CD14-positive monocyte (primary cell): Measurements from ENCODE around the gene TMED1. TPM values are rescaled to one million over a fixed set of nuclear protein-coding genes. Genes with fewer than 3 reads are reported as not detected.

Experiments used
- DNase-seq, 3 donors: peaks; one replicate each; pipeline ENCODE4 v3.0.0-alpha.2; 2011 to 2022
- H2AFZ ChIP-seq: 2 replicates; pipeline ENCODE4 v1.6.0; 2012; ENCODE audit warnings: mild to moderate bottlenecking, low read depth, low read length, inconsistent platforms; ENCODE audit not compliant: insufficient read depth, poor library complexity, severe bottlenecking
- H3K27ac ChIP-seq, 2 donors: 1 replicate in 1 of 2; 2 replicates in 1 of 2; pipeline ENCODE4 v1.5.1; 2012 to 2013; ENCODE audit warnings: low read length in 2 of 2, control low read depth in 1 of 2, inconsistent platforms in 1 of 2, low read depth in 1 of 2, mild to moderate bottlenecking in 1 of 2
- H3K27me3 ChIP-seq, 2 donors: one replicate each; pipeline versions ENCODE4 v1.6.0 to v1.6.1; 2011 to 2013; ENCODE audit warnings: low read length in 2 of 2; ENCODE audit not compliant: control insufficient read depth in 2 of 2, insufficient read depth in 2 of 2
- H3K36me3 ChIP-seq, 2 donors: replicated peaks in 1 of 2; 1 replicate in 1 of 2; 2 replicates in 1 of 2; pipeline versions ENCODE4 v1.5.1 to v1.6.1; 2012 to 2013; ENCODE audit warnings: low read length in 2 of 2, control low read depth in 1 of 2, inconsistent platforms in 1 of 2, mild to moderate bottlenecking in 1 of 2; ENCODE audit not compliant: insufficient read depth in 2 of 2, control insufficient read depth in 1 of 2
- H3K4me1 ChIP-seq, 2 donors: 1 replicate in 1 of 2; 2 replicates in 1 of 2; pipeline versions ENCODE4 v1.5.1 to v1.6.1; 2012 to 2013; ENCODE audit warnings: low read length in 2 of 2, control low read depth in 1 of 2, inconsistent platforms in 1 of 2, mild to moderate bottlenecking in 1 of 2, moderate library complexity in 1 of 2; ENCODE audit not compliant: insufficient read depth in 2 of 2, control insufficient read depth in 1 of 2
- H3K4me2 ChIP-seq: replicated peaks from 2 replicates; pipeline ENCODE3; 2012; ENCODE audit warnings: low read length, moderate library complexity, mild to moderate bottlenecking; ENCODE audit not compliant: poor library complexity, severe bottlenecking; ENCODE audit errors: extremely low read depth
- H3K4me3 ChIP-seq, 3 experiments: fragments of 200-600 bp in 1 of 3; sonication (generic) in 1 of 3; replicated peaks in 1 of 3; 1 replicate in 2 of 3; 2 replicates in 1 of 3; pipeline ENCODE4 v1.5.1; 2011 to 2013; ENCODE audit warnings: low read length in 3 of 3, mild to moderate bottlenecking in 3 of 3, control low read depth in 2 of 3, low read depth in 2 of 3, inconsistent platforms in 1 of 3, moderate library complexity in 1 of 3
- H3K79me2 ChIP-seq: 2 replicates; pipeline ENCODE4 v1.6.0; 2012; ENCODE audit warnings: mild to moderate bottlenecking, control low read depth, inconsistent platforms, low read length, moderate library complexity; ENCODE audit not compliant: insufficient read depth
- H3K9ac ChIP-seq: 2 replicates; pipeline ENCODE4 v1.6.0; 2017; ENCODE audit warnings: low read length, mild to moderate bottlenecking; ENCODE audit not compliant: insufficient read depth, poor library complexity, severe bottlenecking
- H3K9me3 ChIP-seq, 2 donors: replicated peaks in 1 of 2; 1 replicate in 1 of 2; 2 replicates in 1 of 2; pipeline versions ENCODE4 v1.5.1 to v1.6.1; 2012 to 2013; ENCODE audit warnings: low read length in 2 of 2, control low read depth in 1 of 2; ENCODE audit not compliant: control insufficient read depth in 1 of 2, insufficient read depth in 1 of 2
- H4K20me1 ChIP-seq: 2 replicates; pipeline ENCODE4 v1.6.0; 2012; ENCODE audit warnings: mild to moderate bottlenecking, low read length, control low read depth, moderate library complexity; ENCODE audit not compliant: insufficient read depth
- H3K27ac Mint-ChIP-seq, 7 donors: one replicate each; pipeline ENCODE4 v1.8.0; 2020; ENCODE audit warnings: mild to moderate bottlenecking in 7 of 7, mixed read lengths in 7 of 7, moderate library complexity in 6 of 7, inconsistent platforms in 2 of 7
- H3K27me3 Mint-ChIP-seq, 3 donors: one replicate each; pipeline ENCODE4 v1.8.0; 2021 to 2022; ENCODE audit warnings: low read depth in 3 of 3, mild to moderate bottlenecking in 3 of 3, mixed read lengths in 3 of 3, moderate library complexity in 3 of 3, inconsistent platforms in 1 of 3
- H3K36me3 Mint-ChIP-seq, 2 donors: one replicate each; pipeline ENCODE4 v1.8.0; 2020; ENCODE audit warnings: mixed read lengths in 2 of 2, inconsistent platforms in 1 of 2, mild to moderate bottlenecking in 1 of 2
- H3K4me1 Mint-ChIP-seq: one replicate; pipeline ENCODE4 v1.8.0; 2020; ENCODE audit warnings: mild to moderate bottlenecking, mixed read lengths
- H3K4me3 Mint-ChIP-seq, 2 donors: one replicate each; pipeline ENCODE4 v1.8.0; 2020; ENCODE audit warnings: mild to moderate bottlenecking in 2 of 2, mixed read lengths in 2 of 2, moderate library complexity in 1 of 2
- H3K9me3 Mint-ChIP-seq, 7 donors: one replicate each; pipeline ENCODE4 v1.8.0; 2020 to 2022; ENCODE audit warnings: mixed read lengths in 7 of 7, mild to moderate bottlenecking in 6 of 7, moderate library complexity in 6 of 7, inconsistent platforms in 2 of 7
- CTCF ChIP-seq: fragments of 200-600 bp; IDR thresholded peaks from one replicate; pipeline ENCODE4 v1.8.0; 2022; ENCODE audit warnings: antibody characterized with exemption, mild to moderate bottlenecking
- WGBS: methylation state at CpG from one replicate; pipeline ENCODE4 v1.1.5; 2013; ENCODE audit warnings: missing lambda C conversion rate; ENCODE audit not compliant: insufficient coverage; 5-methylcytosine and 5-hydroxymethylcytosine counted together
- intact Hi-C, 2 donors: fragments of 100-400 bp; cut with micrococcal nuclease; formaldehyde crosslinking; loops; one replicate each; pipeline versions ENCODE4 v1.15.0 to v1.15.1; 2023
- polyA plus RNA-seq, 3 donors: library from polyadenylated mRNA; depleted of rRNA in 1 of 3; unstranded in 2 of 3; stranded (reverse) in 1 of 3; fragments of 300-500 nt in 2 of 3; fragments of >200 nt in 1 of 3; fragmentation: Illumina TruSeq in 2 of 3; gene quantifications; 1 replicate in 2 of 3; 2 replicates in 1 of 3; pipeline ENCODE4 v1.2.3, GENCODE V29; 2012 to 2021

The TMED1 gene
- polyA plus RNA-seq, 3 donors: 23.2 to 56.7 (median 51.3) TPM

DNA sequence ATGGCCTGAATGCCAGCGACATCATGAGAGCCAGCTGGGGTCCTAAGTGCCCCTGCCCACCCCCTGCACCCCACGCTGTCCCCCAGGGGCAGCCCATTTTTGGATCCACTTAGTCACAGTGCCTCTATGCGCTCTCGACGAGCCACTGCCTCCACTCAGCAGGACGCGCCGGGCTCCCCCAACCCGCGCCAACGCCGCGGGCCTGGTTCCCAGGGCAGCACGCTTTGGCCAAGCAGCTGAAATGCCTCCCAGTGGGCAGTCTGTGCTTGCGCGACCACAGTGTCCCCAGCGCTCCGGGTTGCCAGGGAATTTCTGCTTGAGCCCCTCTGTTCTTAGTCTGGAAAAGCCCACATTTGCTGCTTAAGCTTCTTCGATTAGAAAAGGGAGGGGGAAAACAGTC, 39.4 kb downstream of the TMED1 start:
- TF ChIP-seq CTCF: no peak
- WGBS: 97% methylated on average over 19 of the region's 19 CpGs
- Histone ChIP-seq H2AFZ (no peak overlapping the region), H3K27ac (no peak overlapping the region), H4K20me1 (peaks cover 11% of the 10 kb centered on the region), H3K9ac (no peak overlapping the region), H3K4me3 (no peak overlapping the region), H3K36me3 (peaks cover 86 to 100% of the 10 kb centered on the region in 2 donors), H3K4me2 (no peak overlapping the region), H3K27me3 (no peaks in the 10 kb centered on the region), H3K79me2 (peaks cover 12% of the 10 kb centered on the region), H3K4me1 (no peaks in the 10 kb centered on the region), H3K9me3 (no peaks in the 10 kb centered on the region)
- H3K27me3 Mint-ChIP-seq: peaks cover 0 to 1% (median 0%) of the 10 kb centered on the region in 3 donors
- H3K4me3 Mint-ChIP-seq: no peak overlapping the region
- peaks cover 0 to 2% (median 0%) of the 10 kb centered on the region in 7 donors for H3K9me3 Mint-ChIP-seq
- H3K4me1 Mint-ChIP-seq: no peaks in the 10 kb centered on the region
- H3K36me3 Mint-ChIP-seq: peaks cover 74 to 98% of the 10 kb centered on the region in 2 donors
- H3K27ac Mint-ChIP-seq: peak overlapping the region in 1 of 7 donors; percentile 84
- no peak for DNase-seq
- intact Hi-C loops: no loop called here

- no peak for TF ChIP-seq CTCF
Observed at GRCh38 chr19:10789866-10790265, 46.1 kb downstream of the TMED1 start.

More at GRCh38 chr19:10789866-10790265, 46.1 kb downstream of the TMED1 start:
- H3K36me3 ChIP-seq: peaks cover 87 to 88% of the 10 kb centered on the region in 2 donors
- Mint-ChIP-seq H3K27me3 (peaks cover 0 to 1% (median 0%) of the 10 kb centered on the region in 3 donors), H3K36me3 (peaks cover 73 to 96% of the 10 kb centered on the region in 2 donors), H3K4me3 (no peak overlapping the region), H3K4me1 (peaks cover 13% of the 10 kb centered on the region), H3K9me3 (peaks cover 0 to 2% (median 0%) of the 10 kb centered on the region in 7 donors), H3K27ac (peak overlapping the region in 1 of 7 donors; percentile 38)
- peaks cover under 1 to 32% of the 10 kb centered on the region in 2 donors for H3K4me1 ChIP-seq
- H3K27ac ChIP-seq: no peak overlapping the region
- 94% methylated on average over 9 of the region's 10 CpGs for WGBS
- no peak overlapping the region for H3K4me3 ChIP-seq
- peaks cover 8% of the 10 kb centered on the region for H4K20me1 ChIP-seq
- H3K27me3 ChIP-seq: no peaks in the 10 kb centered on the region
- no peak for DNase-seq
- no peak overlapping the region for H3K4me2 ChIP-seq
- intact Hi-C loops: no loop called here
- no peaks in the 10 kb centered on the region for H3K9me3 ChIP-seq
- no peak overlapping the region for H3K9ac ChIP-seq
- no peak overlapping the region for H2AFZ ChIP-seq
- peaks cover 53% of the 10 kb centered on the region for H3K79me2 ChIP-seq
